Nephron (organoid): ENCODE results near the gene TBR1.
A peak's percentile ranks its signal among the peaks of the same experiment; 100 is the strongest.

ENCODE experiments used
- H3K27ac Mint-ChIP-seq, 3 experiments: 2 replicates each; pipeline ENCODE4 v1.8.0; 2020; ENCODE audit warnings: mixed read lengths in 3 of 3, mild to moderate bottlenecking in 2 of 3, moderate library complexity in 1 of 3
- H3K27me3 Mint-ChIP-seq: 2 replicates; pipeline ENCODE4 v1.8.0; 2021; ENCODE audit warnings: low read depth, mild to moderate bottlenecking, moderate library complexity, mixed read lengths
- H3K36me3 Mint-ChIP-seq: 2 replicates; pipeline ENCODE4 v1.8.0; 2020; ENCODE audit warnings: low read depth, mixed read lengths
- H3K4me1 Mint-ChIP-seq: 2 replicates; pipeline ENCODE4 v1.8.0; 2020; ENCODE audit warnings: mixed read lengths
- H3K4me3 Mint-ChIP-seq, 3 experiments: 2 replicates each; pipeline ENCODE4 v1.8.0; 2020; ENCODE audit warnings: mild to moderate bottlenecking in 3 of 3, mixed read lengths in 3 of 3, moderate library complexity in 2 of 3
- H3K9me3 Mint-ChIP-seq: 2 replicates; pipeline ENCODE4 v1.8.0; 2020; ENCODE audit warnings: mixed read lengths
- CTCF ChIP-seq, 3 experiments: fragments of 200-600 bp; sonication (generic); IDR thresholded peaks; one replicate each; pipeline ENCODE4 v1.5.0; 2021; ENCODE audit warnings: antibody characterized with exemption in 3 of 3; ENCODE audit not compliant: unreplicated experiment in 3 of 3

TBR1 gene

GRCh38 chr2:161415987-161416707, at the start of gene TBR1:
TBR1 (plus strand) TSS chr2:161416297; CDS start chr2:161416411, 114 bp downstream.
- no peak for TF ChIP-seq CTCF (IDR thresholded peaks at IDR 0.05; ENCODE audit: unreplicated experiment in 3 of 3)
- Mint-ChIP-seq H3K36me3 (peaks cover 14% of the 10 kb centered on the region), H3K9me3 (no peaks in the 10 kb centered on the region), H3K4me1 (peaks cover 49% of the 10 kb centered on the region), H3K27ac (no peak within 1 kb of the TSS), H3K27me3 (peaks cover 98% of the 10 kb centered on the region), H3K4me3 (peak within 1 kb of the TSS; percentile 53 to 79 (median 74))

GRCh38 chr2:161367675-161368074, 48.4 kb upstream of the TBR1 start:
- H3K9me3 Mint-ChIP-seq: peaks cover 11% of the 10 kb centered on the region
- H3K4me3 Mint-ChIP-seq: no peak overlapping the region
- peaks cover 59% of the 10 kb centered on the region for H3K36me3 Mint-ChIP-seq
- TF ChIP-seq CTCF (IDR thresholded peaks at IDR 0.05; ENCODE audit: unreplicated experiment in 3 of 3): no peak
- H3K27me3 Mint-ChIP-seq: no peaks in the 10 kb centered on the region
- no peak overlapping the region for H3K27ac Mint-ChIP-seq
- no peaks in the 10 kb centered on the region for H3K4me1 Mint-ChIP-seq

- Mint-ChIP-seq H3K27ac (no peak overlapping the region), H3K9me3 (no peaks in the 10 kb centered on the region), H3K4me3 (no peak overlapping the region), H3K4me1 (no peaks in the 10 kb centered on the region), H3K27me3 (no peaks in the 10 kb centered on the region), H3K36me3 (peaks cover 44% of the 10 kb centered on the region)
- TF ChIP-seq CTCF (IDR thresholded peaks at IDR 0.05; ENCODE audit: unreplicated experiment in 3 of 3): no peak
Observed at GRCh38 chr2:161369311-161369710, 46.8 kb upstream of the TBR1 start.

GRCh38 chr2:161370981-161371380, 45.1 kb upstream of the TBR1 start:
- Mint-ChIP-seq H3K27me3 (no peaks in the 10 kb centered on the region), H3K36me3 (peaks cover 35% of the 10 kb centered on the region), H3K4me1 (no peaks in the 10 kb centered on the region), H3K4me3 (no peak overlapping the region), H3K9me3 (no peaks in the 10 kb centered on the region), H3K27ac (no peak overlapping the region)
- TF ChIP-seq CTCF (IDR thresholded peaks at IDR 0.05; ENCODE audit: unreplicated experiment in 3 of 3): no peak

- Mint-ChIP-seq H3K4me1 (no peaks in the 10 kb centered on the region), H3K9me3 (no peaks in the 10 kb centered on the region), H3K27me3 (no peaks in the 10 kb centered on the region), H3K36me3 (peaks cover 32% of the 10 kb centered on the region), H3K4me3 (no peak overlapping the region), H3K27ac (no peak overlapping the region)
- no peak for TF ChIP-seq CTCF (IDR thresholded peaks at IDR 0.05; ENCODE audit: unreplicated experiment in 3 of 3)
Observed at GRCh38 chr2:161371869-161372268, 44.2 kb upstream of the TBR1 start.

GRCh38 chr2:161373942-161374341, 42.2 kb upstream of the TBR1 start:
- Mint-ChIP-seq H3K27me3 (no peaks in the 10 kb centered on the region), H3K9me3 (no peaks in the 10 kb centered on the region), H3K4me3 (no peak overlapping the region), H3K27ac (no peak overlapping the region), H3K4me1 (no peaks in the 10 kb centered on the region), H3K36me3 (peaks cover 23% of the 10 kb centered on the region)
- no peak for TF ChIP-seq CTCF (IDR thresholded peaks at IDR 0.05; ENCODE audit: unreplicated experiment in 3 of 3)
